Measurements from ENCODE around the gene ITFG1. TPM values are rescaled to one million over a fixed set of nuclear protein-coding genes. Genes with fewer than 3 reads are reported as not detected.

The ITFG1 gene
- total RNA-seq, 3 donors from 2014 or later = 42.3 to 55.2 (median 53.4) TPM

DNA sequence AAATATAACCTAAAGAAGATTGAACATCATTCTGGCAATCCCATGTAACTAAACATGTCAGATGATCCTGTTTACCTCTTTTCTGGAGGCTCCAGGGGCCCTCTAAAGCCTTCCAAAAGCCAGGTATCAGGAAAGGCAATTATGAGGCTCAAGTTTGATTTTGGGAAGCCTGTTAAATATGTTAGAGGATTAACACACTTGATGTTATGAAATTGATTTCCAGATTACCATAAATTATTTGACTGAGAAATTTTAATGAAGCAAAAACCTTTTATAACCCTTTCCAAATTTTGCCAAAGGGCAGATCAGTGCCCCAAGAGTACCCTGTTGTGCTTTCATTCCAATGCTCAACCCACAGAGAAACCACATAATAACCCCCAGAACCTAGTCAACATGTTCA lies 29.6 kb upstream of the ITFG1 start:
- DNase-seq (ENCODE audit: low spot score in 2 of 2) = no peak
- H3K36me3 ChIP-seq = peaks cover 5% of the 10 kb centered on the region
- intact Hi-C loops (cut with DNase I; ENCODE audit: low total_unique reads) = no loop called here
- TF ChIP-seq POLR2A (IDR thresholded peaks at IDR 0.05) = no peak
- TF ChIP-seq, protein P1, sequence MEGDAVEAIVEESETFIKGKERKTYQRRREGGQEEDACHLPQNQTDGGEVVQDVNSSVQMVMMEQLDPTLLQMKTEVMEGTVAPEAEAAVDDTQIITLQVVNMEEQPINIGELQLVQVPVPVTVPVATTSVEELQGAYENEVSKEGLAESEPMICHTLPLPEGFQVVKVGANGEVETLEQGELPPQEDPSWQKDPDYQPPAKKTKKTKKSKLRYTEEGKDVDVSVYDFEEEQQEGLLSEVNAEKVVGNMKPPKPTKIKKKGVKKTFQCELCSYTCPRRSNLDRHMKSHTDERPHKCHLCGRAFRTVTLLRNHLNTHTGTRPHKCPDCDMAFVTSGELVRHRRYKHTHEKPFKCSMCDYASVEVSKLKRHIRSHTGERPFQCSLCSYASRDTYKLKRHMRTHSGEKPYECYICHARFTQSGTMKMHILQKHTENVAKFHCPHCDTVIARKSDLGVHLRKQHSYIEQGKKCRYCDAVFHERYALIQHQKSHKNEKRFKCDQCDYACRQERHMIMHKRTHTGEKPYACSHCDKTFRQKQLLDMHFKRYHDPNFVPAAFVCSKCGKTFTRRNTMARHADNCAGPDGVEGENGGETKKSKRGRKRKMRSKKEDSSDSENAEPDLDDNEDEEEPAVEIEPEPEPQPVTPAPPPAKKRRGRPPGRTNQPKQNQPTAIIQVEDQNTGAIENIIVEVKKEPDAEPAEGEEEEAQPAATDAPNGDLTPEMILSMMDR (IDR thresholded peaks at IDR 0.05) = no peak
- TF ChIP-seq POLR2AphosphoS5 (IDR thresholded peaks at IDR 0.05) = no peak
- peaks cover 0 to 2% of the 10 kb centered on the region in 2 donors for H3K4me1 ChIP-seq
- no peaks in the 10 kb centered on the region for H3K27me3 ChIP-seq
- no peak overlapping the region for H3K27ac ChIP-seq
- peaks cover 14 to 44% of the 10 kb centered on the region in 2 donors for H3K9me3 ChIP-seq
- no peak overlapping the region for H3K4me3 ChIP-seq

DNA sequence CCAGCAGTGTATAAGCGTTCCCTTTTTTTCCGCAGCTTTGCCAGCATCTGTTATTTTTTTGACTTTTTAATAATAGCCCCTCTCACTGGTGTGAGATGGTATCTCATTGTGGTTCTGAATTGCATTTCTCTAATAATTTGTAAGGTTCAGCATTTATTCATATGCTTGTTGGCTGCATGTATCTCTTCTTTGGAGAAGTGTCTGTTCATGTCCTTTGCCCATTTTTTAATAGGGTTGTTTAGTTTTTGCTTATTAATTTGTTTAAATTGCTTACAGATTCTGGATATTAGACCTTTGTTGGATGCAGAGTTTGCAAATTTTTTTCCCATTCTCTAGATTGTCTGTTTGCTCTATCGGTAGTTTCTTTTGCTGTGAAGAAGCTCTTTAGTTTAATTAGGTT lies 27.2 kb upstream of the ITFG1 start:
- H3K27me3 ChIP-seq = no peaks in the 10 kb centered on the region
- H3K4me1 ChIP-seq = no peaks in the 10 kb centered on the region
- H3K4me3 ChIP-seq = no peak overlapping the region
- DNase-seq (ENCODE audit: low spot score in 2 of 2) = no peak
- TF ChIP-seq POLR2A (IDR thresholded peaks at IDR 0.05) (no peak), POLR2AphosphoS5 (IDR thresholded peaks at IDR 0.05) (no peak)
- TF ChIP-seq, protein P1 (IDR thresholded peaks at IDR 0.05) = no peak
- H3K27ac ChIP-seq = no peak overlapping the region
- intact Hi-C loops (cut with DNase I; ENCODE audit: low total_unique reads) = no loop called here
- H3K9me3 ChIP-seq = peaks cover 14 to 44% of the 10 kb centered on the region in 2 donors
- peaks cover 5% of the 10 kb centered on the region for H3K36me3 ChIP-seq

DNA sequence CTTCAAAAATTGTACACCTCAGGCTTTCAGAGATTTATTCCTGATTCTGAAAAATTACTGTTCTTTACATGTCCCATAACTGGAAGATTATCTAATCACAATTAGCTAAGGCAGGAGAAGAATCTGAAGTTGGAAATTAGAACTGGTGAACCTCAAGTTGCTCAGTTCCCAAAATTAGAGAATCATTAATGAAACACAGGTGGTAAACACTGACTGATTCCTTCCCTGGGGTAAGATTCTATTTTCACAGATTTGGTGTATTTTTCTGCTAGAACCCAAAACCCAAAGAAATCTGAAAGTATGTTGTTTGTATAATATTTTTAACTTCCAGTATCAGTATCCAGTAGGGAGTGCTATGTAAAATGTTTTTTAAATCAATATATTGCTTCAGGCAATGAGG lies 26.0 kb upstream of the ITFG1 start:
- no peak for TF ChIP-seq POLR2AphosphoS5 (IDR thresholded peaks at IDR 0.05)
- TF ChIP-seq, protein P1 (IDR thresholded peaks at IDR 0.05) = no peak
- TF ChIP-seq POLR2A (IDR thresholded peaks at IDR 0.05) = no peak
- Histone ChIP-seq H3K27me3 (no peaks in the 10 kb centered on the region), H3K4me1 (no peaks in the 10 kb centered on the region), H3K4me3 (no peak overlapping the region), H3K36me3 (peaks cover 5% of the 10 kb centered on the region), H3K27ac (no peak overlapping the region), H3K9me3 (peaks cover 7 to 42% of the 10 kb centered on the region in 2 donors)
- DNase-seq (ENCODE audit: low spot score in 2 of 2) = no peak
- intact Hi-C loops (cut with DNase I; ENCODE audit: low total_unique reads) = no loop called here

DNA sequence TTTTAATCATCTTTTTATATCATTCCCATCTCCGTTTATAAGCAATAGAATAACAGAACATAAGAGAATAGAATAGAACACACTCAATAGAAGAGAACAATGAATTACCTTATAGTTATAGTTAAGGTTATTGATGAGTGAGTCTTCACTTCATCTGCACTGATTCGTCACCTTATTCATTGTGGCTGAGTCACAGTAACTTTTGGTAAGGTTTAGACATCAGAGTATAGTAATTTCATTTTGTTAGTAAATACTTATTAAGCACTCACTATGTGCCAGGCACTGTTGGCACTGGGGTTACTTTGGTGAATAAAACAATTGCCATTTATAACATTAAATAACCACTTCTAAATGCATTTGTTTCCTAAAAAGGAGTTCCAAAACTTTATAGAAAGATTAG lies 22.8 kb upstream of the ITFG1 start:
- Histone ChIP-seq H3K9me3 (peaks cover 0 to 10% of the 10 kb centered on the region in 2 donors), H3K4me1 (no peaks in the 10 kb centered on the region), H3K27ac (no peak overlapping the region), H3K4me3 (no peak overlapping the region), H3K36me3 (no peaks in the 10 kb centered on the region), H3K27me3 (no peaks in the 10 kb centered on the region)
- intact Hi-C loops (cut with DNase I; ENCODE audit: low total_unique reads) = no loop called here
- DNase-seq (ENCODE audit: low spot score in 2 of 2) = no peak
- TF ChIP-seq POLR2AphosphoS5 (IDR thresholded peaks at IDR 0.05) (no peak), POLR2A (IDR thresholded peaks at IDR 0.05) (no peak)
- TF ChIP-seq, protein P1 (IDR thresholded peaks at IDR 0.05) = no peak

DNA sequence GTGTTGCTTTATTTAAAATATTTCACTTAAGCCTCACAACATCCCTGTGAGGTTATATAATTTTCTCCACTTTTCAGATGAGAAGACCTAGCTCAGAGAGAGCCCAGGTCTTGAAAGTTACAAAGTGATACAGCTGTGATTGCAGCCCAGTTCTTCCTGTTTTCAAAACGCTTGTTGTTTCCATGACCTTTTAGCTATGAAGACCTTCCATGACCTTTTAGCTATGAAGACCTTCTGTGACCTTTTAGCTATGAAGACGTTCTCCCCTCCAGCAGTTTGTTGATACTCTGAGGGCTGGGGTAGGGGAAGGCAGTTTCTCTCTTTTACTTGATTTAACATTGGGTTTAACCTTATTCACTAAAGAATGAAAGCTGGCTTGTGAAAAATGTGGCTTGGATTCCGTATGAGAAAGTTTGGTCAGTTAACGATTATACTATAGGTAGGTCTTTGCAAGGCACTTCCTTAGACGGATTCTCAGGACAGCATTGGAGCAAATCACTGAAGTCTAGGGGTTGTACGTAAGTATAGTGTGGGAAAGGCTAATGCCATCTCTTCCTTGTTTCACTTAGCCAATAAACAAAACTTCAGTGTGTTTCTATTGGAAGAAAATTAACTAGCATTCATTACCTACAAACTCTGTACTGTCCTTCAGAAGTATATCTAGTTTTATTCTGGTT lies 21.0 kb upstream of the ITFG1 start:
- Histone ChIP-seq H3K4me1 (no peaks in the 10 kb centered on the region), H3K27ac (no peak overlapping the region), H3K27me3 (no peaks in the 10 kb centered on the region), H3K36me3 (no peaks in the 10 kb centered on the region), H3K4me3 (no peak overlapping the region), H3K9me3 (no peaks in the 10 kb centered on the region)
- intact Hi-C loops (cut with DNase I; ENCODE audit: low total_unique reads) = no loop called here
- no peak for DNase-seq (ENCODE audit: low spot score in 2 of 2)
- TF ChIP-seq, protein P1 (IDR thresholded peaks at IDR 0.05) = no peak
- TF ChIP-seq POLR2AphosphoS5 (IDR thresholded peaks at IDR 0.05) (no peak), POLR2A (IDR thresholded peaks at IDR 0.05) (no peak)

Measured in breast epithelium (tissue), 4 donors.